Fibroblast of villous mesenchyme (primary cell): ENCODE data around the gene DGKI. TPM values are rescaled to one million over a fixed set of nuclear protein-coding genes. Genes with fewer than 3 reads are reported as not detected.

ENCODE experiments used
- DNase-seq: peaks from one replicate; pipeline ENCODE4 v3.0.0-alpha.2; 2010; ENCODE audit warnings: low read depth
- H3K4me3 ChIP-seq: 2 replicates; pipeline ENCODE4 v1.5.1; 2011; ENCODE audit warnings: low read depth, mild to moderate bottlenecking, low read length
- CTCF ChIP-seq: IDR thresholded peaks from 2 replicates; pipeline ENCODE4 v1.5.1; 2012; ENCODE audit warnings: low read depth, mild to moderate bottlenecking, low read length; ENCODE audit not compliant: insufficient read depth
- total RNA-seq: library from RNA; depleted of rRNA; stranded (reverse); fragments of >200 nt; gene quantifications from 2 replicates; pipeline ENCODE4 v1.2.3, GENCODE V29; 2012

DGKI gene
- total RNA-seq, 1 donor, result 3.5 TPM

GRCh38 chr7:137804836-137805235 lies 41.9 kb downstream of the DGKI start:
- no peak overlapping the region for H3K4me3 ChIP-seq
- TF ChIP-seq CTCF, result no peak
- no peak for DNase-seq

GRCh38 chr7:137801491-137801890 lies 45.3 kb downstream of the DGKI start:
- no peak overlapping the region for H3K4me3 ChIP-seq
- no peak for DNase-seq
- no peak for TF ChIP-seq CTCF

GRCh38 chr7:137801003-137801402 lies 45.8 kb downstream of the DGKI start:
- no peak overlapping the region for H3K4me3 ChIP-seq
- no peak for TF ChIP-seq CTCF
- peak; percentile 16 for DNase-seq

GRCh38 chr7:137798073-137798763 lies 48.6 kb downstream of the DGKI start:
- H3K4me3 ChIP-seq, result no peak overlapping the region
- TF ChIP-seq CTCF, result no peak

GRCh38 chr7:137795211-137795610 lies 51.6 kb downstream of the DGKI start:
- DNase-seq, result no peak
- no peak overlapping the region for H3K4me3 ChIP-seq

More at GRCh38 chr7:137798073-137798763, 48.6 kb downstream of the DGKI start:
- DNase-seq, result no peak

GRCh38 chr7:137791930-137792329 lies 54.8 kb downstream of the DGKI start:
- DNase-seq, result no peak
- H3K4me3 ChIP-seq, result no peak overlapping the region
- no peak for TF ChIP-seq CTCF

More at GRCh38 chr7:137795211-137795610, 51.6 kb downstream of the DGKI start:
- TF ChIP-seq CTCF, result no peak

- no peak for DNase-seq
- no peak for TF ChIP-seq CTCF
- H3K4me3 ChIP-seq, result no peak overlapping the region
Observed at GRCh38 chr7:137790828-137791227, 55.9 kb downstream of the DGKI start.
